ENCODE data around the gene SPSB4.

The SPSB4 gene

GRCh38 chr3:141055536-141056445 lies 4.6 kb downstream of the SPSB4 start:
- no peak for DNase-seq

DNA sequence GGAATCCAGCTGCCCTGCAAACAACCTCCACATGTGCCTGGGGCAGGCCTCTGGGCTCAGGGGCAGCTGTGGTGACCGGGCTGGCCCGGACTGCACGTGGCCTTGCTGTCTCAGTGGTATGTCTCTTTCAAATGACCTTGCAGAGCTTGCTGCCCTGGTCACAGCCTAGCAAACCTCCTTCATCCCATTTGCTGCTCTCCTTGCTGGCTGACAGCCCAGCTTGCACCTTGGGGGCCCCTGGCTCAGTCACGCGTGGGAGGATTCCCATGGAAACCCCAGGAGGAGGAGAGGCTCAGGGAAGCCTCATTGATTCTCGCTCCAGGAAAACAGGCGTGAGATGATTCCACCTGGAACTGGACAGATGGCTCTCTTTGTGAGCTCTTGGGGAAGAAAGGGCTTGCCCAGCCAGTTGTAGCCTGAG lies 5.6 kb downstream of the SPSB4 start:
- DNase-seq: no peak

DNA sequence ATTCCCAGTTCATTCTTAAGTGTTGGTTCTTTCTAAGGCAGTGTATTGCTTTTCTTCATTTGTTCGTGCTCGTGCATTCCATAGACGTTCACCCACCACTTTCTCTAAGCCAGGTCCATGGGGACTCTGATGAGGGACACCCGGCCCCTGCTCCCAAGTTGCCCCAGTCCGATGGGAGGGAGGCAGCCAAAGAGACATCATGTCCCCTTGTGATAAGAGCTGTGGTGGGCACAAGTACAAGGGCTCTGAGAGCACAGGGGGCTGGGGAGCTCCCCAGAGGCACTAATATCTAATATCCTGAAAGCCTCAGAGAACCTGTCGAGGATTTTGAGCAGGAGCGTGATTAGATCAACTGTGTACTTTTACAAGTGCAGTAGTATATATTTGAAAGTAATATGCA lies 6.3 kb downstream of the SPSB4 start:
- no peak for DNase-seq

GRCh38 chr3:141057946-141058800 lies 7.0 kb downstream of the SPSB4 start:
- no peak for DNase-seq

GRCh38 chr3:141058996-141059395 lies 7.8 kb downstream of the SPSB4 start:
- no peak for DNase-seq

DNA sequence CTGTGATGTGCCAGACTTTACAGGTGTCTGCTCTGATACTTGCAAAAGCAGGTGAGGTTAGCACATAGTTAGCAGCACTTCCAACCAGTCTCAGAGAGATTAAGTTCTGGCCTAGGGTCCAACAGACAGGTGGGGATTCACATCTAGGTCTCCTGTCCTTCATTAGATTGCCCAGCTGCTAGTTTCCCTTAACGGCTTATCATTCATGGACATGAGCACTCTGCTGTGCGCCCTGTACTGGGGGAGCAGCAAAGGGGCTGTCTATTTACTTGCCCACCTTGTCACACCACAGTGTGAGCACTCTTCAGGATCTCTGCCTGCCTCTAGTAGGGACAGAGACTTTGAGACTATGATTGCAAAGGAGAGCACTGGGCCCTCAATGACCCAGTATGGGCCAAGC lies 8.7 kb downstream of the SPSB4 start:
- no peak for DNase-seq

DNA sequence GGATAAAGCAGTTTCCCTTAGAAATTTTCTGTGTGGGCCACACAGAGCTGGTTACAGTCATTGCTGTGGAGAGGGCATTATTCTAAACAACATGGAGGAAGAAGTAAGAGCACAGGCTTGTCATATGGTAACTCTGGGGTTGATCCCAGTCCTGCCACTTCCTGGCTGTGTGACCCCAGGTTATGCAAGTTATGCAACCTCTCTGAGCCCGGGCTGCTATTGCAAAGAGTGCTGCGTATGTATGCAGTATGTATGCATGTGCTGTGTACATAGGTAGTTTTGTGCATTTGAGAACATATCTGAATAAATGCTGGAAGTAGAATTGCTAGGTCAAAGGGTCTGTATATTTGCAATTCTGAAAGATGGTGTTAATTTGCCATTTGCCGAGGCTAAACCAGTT lies 9.2 kb downstream of the SPSB4 start:
- DNase-seq: no peak

DNA sequence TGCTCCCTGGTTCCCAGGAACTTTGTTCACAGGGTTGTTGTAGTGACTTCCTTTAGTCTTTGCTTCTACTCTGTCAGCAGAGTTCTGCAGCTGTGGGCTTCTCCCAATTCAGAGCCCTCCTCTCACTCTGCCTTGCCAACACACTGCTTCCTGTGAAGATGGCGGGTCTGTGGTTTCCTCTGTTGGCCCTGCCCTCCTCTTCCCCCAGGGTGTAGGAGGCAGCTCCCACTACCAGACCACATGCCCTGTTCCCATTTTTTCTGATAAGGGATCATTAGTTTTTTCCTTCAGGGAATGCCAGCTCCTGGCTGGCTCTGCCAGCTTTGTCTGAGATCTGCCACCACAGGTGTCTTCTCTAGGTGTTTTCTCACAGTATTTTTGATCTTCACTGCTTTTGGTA lies 12.7 kb downstream of the SPSB4 start:
- peak; percentile 7 for DNase-seq

DNA sequence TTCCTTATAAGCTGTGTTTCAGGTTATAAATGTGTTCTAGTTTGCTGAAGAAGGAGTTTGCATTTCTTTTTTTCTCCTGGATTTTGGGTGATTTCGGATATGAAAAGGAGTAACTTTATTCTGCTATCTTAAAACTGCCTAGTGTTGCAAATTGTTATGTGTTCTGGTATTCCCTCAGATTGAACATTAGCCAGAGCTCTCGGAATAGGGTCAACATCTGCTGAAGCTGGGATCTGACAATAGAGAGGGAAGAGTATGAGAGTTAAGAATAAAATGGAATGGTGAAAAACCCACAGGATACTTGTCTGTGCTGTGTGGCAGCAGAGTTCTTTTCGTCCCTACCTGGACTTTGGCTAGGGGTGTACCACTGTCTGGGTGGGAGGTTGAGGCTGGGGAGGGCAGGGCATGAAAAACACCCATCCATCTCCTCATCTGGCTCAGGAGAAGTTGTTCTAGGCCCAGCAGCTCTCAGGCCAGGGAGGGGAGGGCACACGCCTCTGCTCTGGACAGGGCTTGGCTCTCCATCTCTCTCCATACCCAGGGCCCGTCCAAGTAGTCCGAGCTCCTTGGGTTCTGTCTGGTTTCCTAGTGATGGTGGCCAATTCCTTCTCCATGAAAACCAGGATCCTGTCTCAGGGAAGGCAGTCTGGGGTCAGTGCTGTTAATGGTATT lies 13.2 kb downstream of the SPSB4 start:
- DNase-seq: no peak

GRCh38 chr3:141065258-141065657 lies 14.1 kb downstream of the SPSB4 start:
- no peak for DNase-seq

GRCh38 chr3:141065841-141066805 lies 15.0 kb downstream of the SPSB4 start:
- no peak for DNase-seq

DNA sequence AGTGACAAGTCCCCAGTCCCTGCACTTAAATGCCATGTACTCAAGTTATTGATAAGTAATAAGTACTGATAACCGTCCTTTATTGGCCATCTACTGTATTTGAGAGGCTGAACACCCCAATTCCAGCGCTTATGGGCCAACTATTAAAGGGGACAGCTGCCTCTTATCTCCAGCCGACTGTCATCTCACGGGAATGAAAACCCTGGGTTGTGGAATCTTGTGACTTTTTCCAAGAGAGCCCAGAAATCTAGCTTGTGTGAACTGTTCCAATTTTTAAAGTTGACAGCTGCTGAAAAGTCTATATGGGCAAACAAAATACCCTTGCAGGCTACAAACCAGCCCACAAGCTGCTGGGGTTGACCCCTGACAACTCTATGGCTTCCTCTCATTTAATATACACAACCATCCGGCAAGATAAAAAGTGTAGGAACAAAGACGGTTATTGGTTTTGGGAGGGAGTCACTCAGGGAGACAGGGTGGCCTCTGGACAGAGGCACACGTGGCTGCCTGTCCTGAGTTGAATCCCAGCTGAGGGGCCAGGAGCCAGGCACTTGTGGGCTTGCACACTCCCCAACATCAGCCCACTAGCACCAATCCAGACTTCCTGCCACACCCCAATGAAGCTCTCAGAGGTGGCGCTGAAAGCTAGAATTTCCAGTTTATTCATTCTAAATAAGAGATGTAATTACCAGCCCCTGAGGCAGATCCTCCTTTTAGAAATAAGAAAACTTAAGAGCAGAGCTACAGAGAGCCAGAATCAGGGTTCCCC lies 16.2 kb downstream of the SPSB4 start:
- no peak for DNase-seq

GRCh38 chr3:141070229-141070628 lies 19.1 kb downstream of the SPSB4 start:
- DNase-seq: no peak

DNA sequence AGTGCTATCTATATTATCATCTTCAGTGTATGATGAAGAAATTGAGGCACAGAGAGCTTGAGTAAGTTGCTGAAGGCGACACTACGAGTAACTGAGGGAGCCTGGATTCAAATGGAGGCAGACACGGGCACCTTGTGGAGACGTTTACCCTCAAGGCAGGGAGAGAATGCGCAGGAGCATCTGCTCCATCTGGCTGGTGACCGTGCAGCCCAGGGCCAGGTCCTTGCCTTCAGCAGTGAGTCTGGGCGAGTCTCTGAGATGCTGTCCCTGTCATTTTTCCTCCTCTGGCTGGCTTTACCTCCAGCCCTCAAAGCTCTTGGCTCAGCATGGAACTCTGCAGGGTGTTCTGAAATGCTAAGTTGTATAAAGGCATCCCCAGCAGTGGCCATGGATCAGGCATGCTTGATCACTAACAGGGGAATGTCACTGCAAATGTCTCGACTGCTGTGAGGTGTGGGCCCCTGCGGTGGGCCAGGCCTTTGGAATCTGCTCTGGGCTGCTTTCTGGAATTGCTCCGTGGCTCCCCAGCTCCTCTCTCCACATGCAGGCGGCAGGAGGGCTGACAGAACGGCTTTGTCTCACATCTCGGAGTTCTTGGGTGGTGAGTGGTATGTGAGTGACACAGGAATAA lies 19.7 kb downstream of the SPSB4 start:
- no peak for DNase-seq

DNA sequence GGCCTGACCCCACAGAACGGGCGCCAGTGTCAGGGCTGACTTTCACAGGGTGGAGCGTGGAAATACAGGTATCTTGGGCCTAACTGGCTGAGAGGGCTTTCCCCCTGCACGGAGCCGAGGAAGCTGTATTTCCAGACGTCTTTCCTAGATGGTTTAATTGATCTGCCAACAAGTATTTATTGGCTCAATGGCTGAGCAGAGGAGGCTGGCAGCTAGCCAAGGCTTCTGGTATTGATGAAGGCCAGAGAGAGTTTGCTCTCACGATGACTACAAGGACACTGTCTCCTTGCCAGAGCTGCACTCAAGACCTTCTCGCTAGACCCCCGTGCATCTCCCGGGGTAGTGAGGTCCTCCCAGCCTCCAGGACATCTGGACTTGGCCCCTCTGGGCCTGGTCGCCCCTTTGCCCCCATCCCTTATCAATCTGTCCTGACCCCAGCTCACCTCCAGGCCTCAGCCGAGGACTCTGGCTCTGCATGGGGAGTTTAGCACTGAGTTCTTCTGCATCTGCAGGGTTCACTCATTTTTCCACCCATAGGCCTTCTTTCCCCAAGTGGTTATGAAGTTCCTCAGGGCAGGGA lies 20.6 kb downstream of the SPSB4 start:
- DNase-seq: peak; percentile 10

GRCh38 chr3:141072950-141073349 lies 21.8 kb downstream of the SPSB4 start:
- DNase-seq: no peak

- no peak for DNase-seq
These were observed 22.4 kb downstream of the SPSB4 start for GRCh38 chr3:141073580-141073979.

DNA sequence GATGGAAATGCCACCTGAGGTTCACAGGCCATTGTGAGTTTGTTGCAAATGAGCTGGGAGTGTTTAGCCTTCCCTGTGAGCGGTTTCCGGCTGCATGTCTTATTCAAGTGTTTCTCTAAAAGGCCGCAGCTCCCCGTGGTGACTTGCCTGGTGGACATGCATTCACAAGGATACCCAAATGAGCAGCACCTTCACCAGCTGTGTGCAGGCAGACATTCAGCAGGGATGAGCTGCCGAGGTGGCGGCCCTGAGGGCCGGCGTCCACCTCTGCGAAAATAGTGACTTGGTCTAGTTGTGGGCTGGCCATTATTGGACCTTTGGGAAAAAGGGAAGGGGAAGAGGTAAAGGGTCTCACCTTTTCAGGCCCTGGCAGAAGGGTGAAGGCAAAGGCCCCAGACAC lies 23.4 kb downstream of the SPSB4 start:
- DNase-seq: no peak

- peak; percentile 36 for DNase-seq
These were observed 25.1 kb downstream of the SPSB4 start for GRCh38 chr3:141076036-141076773.
